ENCODE measurements around the gene ESRP2.
A peak's percentile ranks its signal among the peaks of the same experiment; 100 is the strongest.

ESRP2 gene

DNA sequence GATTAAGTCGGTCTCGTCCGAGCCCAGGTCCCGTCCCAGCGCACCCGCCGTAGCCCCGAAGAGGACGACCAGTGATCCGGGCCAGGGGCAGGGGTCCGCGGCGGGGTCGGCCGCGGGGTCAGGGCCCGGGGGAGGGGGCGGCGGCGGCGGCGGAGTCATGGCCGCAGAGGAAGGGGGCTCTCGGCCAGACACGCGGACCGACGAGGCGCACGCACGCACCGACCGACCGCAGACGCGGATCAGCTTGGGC lies at the start of gene ESRP2:
Gene ESRP2 (minus strand): TSS at position 241 of the 250 bp plus-strand sequence. CDS start 82 bp downstream, at position 159.
- no peak for DNase-seq (ENCODE audit: low read depth)

DNA sequence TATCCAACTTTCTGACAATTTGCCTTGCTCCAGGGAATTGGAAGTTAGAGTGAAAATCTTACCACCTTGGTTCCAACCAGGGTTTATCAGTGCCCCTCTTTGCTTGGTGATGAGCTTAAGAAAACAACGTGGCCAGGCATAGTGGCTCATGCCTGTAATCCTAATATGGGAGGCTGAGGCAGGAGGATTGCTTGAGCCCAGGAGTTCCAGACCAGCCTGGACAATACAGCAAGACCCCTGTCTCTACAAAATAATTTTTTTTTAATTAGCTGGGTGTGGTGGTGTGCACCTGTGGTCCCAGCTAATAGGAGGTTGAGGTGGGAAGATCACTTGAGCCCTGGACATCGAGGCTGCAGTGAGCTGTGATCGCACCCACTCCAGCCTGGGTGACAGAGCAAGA lies 49.8 kb upstream of the ESRP2 start:
- DNase-seq (ENCODE audit: low read depth): no peak

DNA sequence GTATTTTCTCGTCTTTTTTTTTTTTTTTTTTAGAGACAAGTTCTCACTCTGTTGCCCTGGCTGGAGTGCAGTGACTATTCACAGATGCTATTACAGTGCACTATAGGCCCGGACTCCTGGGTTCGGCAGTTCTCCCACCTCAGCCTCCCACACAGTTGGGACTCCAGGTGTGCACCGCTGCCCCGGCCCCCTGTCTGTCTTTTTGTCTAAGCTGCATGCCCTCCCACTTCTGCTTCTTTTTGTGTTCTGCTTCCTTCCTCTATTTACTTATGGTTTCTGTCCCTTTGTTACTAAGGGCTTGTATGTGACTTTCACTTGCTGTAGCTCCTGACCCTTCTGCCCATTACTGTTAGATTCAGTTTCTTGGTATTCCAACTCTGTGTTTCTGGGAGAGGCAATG lies 48.9 kb upstream of the ESRP2 start:
- no peak for DNase-seq (ENCODE audit: low read depth)

DNA sequence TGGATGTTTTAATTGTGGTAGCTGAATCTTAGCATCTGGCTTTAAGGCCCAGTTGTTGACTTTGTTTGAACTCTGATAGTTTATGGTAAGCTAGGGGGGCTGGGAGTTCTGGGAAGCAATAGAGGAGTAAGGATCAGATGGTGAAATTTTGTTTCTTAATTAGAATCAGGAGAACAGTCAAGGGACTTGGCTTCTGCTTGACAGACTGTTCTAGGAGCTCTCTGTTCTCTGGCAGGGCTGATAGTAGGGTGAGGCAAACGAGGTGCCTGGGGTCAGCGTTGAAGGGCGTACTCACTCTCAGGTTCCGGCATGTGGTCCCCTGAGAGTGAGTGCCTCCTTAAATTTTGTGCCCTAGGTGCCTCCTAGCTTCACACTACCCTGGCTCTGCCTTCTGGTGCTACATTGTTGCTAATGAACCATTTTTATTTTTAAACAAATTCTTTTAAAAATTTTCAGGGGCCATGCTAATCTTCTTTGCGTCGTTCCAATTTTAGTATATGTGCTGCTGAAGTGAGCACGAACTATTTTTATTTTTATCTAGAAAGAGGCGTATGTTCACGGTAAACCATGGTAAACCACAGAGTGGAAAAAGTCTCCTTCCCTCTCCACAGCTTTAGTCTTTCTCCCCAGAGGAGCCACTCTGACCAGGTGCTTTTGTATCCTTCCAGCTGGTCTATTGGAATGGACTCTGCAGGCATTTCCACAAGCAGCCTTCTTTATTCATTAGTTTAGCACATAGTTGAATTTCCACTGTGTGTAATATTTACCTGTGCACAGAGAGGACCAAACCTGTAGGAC lies 48.1 kb upstream of the ESRP2 start:
- no peak for DNase-seq (ENCODE audit: low read depth)

DNA sequence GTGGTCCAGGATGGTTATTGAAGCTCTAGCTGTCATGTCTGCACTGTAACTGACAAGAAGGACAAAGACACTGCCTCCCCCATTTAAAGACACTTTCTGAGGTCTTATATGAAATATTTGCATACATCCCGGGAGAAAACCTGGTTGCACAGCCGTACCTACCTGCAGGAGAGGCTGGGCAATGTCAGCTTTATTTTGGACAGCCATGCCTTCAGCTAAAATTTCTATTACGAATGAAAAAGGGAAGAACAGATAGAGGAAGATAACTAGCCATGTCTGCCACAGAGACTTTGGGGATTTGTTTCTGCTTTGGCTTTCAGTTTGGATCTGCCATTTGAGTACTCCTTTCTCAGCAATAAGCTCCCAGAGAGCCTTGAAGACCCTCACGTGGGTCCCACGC lies 47.4 kb upstream of the ESRP2 start:
- DNase-seq (ENCODE audit: low read depth): no peak

DNA sequence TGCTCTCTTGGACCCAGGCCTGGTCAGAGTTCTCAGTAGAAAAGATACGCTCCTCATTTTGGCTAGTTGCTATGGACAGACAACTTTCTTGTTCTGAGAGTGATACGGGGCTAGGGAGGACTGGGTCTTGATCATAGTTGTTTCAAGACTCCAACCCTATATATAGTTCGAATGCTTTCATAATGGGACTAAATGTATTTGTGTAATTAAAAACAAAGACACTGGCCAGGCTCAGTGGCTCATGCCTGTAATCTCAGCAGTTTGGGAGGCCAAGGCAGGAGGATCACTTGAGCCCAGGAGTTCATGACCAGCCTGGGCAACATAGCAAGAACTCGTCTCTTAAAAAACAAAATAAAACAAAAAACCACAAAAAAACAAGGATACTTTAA lies 46.1 kb upstream of the ESRP2 start:
- no peak for DNase-seq (ENCODE audit: low read depth)

DNA sequence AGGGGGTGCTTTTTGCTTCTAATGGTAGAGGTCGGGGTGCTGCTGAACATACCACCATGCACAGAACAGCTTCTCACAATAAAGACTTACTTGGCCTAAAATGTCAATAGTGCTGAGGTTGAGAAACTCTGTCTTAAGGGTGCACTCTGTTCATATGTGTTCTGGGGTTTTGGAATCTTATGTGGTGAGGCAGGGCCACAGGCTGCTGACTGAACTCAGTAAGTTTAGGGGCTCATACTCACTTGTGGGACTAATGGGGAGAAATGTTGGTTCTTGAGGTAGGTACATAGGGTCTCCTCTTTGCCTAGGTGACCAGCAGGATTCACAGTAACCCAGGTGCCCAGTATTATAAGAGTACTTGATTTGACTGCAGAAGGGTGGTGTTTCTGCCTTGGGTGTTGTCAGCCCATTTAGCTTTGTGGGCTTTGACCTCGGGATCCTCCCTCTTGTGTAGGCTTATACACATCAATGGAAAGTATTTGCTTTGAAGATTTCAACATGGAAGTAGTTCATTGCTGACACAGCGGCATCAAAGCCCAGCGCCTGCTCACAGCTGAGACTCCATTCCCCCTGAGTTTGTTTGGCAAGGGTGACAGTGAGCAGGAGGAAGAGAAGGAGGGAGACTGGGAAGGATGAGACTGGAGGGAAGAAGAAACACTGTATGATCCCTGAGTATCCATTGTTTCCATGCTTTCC lies 45.6 kb upstream of the ESRP2 start:
- DNase-seq (ENCODE audit: low read depth): no peak

DNA sequence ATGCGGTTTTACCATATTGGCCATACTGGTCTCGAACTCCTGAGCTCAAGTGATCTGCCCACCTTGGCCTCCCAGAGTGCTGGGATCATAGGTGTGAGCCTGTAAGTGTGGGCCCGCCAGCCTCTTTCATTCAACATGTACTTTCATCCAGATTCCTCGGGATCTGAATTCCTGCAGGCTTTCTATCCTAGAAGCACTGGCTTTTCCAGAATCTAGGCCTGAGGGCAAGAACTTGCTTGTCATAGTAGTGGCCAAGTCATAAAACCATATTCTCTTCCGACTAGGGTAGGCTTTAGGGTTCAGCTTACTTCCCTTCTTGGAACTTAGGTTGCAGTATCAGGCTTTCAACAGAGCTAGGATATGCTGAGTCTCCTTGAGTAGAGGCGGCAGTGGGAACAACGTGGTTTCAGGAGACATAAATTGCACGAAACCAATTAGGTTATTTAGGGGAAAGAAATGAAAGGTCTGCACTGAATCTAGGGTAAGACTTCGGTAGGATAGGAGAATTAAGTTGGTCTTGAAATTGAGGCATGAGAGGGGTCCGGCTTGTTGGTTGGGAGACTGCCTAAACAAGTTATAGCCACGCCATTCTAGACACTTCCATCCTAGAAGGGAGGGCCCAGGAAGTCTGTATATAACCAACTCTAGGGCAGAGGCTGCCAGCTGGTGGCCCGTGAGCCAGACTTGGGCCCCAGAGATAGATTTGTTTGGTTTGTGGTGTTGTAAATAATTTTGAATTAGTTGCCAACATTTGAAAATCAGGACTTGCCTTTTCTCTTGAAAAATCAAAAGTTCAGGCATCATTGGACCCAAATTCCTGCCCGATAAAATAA lies 44.0 kb upstream of the ESRP2 start:
- no peak for DNase-seq (ENCODE audit: low read depth)

DNA sequence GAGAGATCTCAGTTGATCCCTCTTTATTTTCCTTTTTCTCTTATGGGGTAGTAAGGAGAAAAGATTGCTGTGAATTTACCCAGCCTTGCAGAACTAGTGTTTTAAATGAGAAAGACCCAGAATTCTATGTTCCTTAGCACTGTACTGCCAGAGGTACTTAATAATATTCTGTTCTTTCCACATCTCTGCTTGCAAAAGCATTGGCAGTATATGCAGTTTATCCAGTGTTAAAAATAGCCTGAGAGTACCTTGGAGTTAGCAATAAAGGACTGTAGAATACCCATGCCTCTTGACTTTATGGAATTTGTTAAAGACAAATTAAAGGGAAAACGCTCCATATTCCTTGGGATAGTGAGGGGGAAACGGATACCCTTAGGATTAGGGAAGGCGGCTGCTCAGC lies 40.3 kb upstream of the ESRP2 start:
- no peak for DNase-seq (ENCODE audit: low read depth)

DNA sequence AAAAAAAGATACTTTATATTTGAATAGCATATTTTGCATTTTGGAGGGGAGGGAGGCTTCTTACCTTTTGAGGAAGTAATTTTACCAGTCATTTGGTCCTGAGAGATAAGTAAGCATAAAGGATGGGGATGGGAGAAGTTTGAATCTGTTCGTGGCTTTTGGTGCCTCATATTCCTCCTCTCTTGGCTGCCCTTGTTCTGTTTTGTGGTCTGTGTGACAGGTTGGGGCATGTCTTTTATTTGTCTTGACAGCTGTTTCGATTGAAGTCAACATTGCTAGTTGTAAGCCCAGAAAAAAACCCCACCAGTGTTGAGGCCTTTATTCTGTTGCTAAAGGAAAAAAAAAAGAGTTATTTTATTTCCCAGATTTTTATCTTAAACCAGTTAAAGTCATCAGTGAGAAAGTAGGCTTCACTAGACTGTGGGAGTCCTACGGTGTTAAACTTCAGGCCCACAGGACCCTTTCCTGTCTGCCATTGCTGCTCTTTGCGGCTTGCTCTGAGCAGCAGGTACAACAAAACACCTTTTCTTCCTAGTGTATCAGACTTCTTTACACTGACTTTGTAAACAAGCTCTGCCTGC lies 39.8 kb upstream of the ESRP2 start:
- DNase-seq (ENCODE audit: low read depth): no peak

DNA sequence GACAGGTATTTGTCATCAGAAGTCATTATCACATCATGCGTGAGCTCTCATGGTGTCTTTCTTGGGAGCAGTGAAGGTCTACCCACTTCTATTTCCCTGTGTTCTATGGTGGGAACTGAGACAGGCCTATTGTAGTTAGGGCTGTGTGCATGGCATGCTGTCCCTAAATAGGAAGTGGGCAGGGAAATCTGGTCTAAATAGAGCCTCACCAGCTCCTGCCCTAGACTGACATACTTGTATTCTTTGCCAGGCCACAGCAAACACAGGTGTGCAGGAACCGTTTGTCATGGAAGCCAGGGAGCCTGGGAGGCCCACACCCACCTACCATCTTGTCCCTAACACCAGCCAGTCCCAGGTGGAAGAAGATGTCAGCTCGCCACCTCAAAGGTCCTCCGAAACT lies 38.5 kb upstream of the ESRP2 start:
- DNase-seq (ENCODE audit: low read depth): no peak

DNA sequence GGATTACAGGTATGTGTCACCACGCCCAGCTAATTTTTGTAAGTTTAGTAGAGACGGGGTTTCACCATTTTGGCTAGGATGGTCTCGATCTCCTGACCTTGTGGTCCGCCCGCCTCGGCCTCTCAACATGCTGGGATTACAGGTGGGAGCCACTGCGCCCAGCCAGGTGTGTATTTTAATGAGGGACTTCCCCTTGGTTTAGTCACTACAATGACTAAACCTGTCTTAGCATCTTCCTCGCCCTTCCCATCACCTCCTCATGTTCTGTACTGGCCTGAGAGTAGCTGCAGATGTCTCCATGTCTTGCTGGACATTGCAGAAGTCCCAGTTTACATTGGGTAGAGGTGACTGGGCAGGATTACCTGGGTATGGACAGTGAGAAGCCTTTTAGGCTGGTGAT lies 38.0 kb upstream of the ESRP2 start:
- no peak for DNase-seq (ENCODE audit: low read depth)

DNA sequence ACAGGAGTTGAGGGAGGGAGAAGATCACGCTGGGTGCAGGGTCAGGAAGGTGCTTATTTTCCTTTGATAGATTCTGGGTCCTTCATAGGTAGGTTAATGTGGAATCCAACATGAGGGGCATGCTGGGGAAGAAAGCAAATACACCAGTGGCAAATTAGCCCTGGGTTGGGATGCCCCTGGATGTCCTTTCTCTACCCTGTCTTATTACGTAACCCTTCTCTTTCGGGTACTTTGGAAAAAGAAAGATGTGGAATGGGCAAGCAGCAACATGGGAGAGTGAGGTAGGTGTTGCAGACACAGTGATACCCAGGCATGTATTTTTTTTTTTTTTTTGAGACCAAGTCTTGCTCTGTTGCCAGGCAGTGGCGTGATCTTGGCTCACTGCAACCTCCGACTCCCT lies 37.5 kb upstream of the ESRP2 start:
- DNase-seq (ENCODE audit: low read depth): no peak

DNA sequence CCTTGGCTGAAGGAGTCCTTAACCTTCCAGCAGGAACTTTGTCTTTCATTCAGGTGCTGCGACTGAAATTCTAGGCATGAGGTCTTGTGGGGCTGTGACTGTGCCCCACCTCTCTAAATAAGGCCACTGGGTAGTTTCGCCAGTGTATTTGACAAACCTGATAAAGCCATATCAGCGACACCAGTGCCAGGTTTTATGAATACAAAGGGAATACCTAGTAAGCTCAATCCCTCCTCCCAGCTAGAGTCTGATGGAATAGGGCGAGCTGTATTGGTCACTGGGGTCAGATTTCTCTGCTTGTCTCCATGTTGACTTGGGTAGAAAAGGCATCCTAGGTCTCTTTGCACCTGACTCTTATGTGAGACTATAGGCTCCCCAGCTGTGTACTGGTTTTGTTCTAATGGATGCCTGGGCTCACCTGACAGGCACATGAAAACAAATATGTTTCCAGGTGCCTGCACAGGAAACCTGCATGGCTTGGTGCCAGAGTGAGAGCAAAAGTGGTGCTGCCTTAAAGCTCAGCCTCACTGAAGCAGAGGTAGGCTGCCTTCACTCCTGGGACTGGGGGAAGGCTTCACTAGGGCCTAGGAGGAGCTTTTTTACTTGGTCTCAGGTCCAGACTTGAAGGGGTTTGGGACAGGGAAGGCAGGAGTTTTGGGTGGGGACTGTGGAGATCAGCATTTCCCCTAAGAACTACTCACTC lies 36.7 kb upstream of the ESRP2 start:
- no peak for DNase-seq (ENCODE audit: low read depth)

DNA sequence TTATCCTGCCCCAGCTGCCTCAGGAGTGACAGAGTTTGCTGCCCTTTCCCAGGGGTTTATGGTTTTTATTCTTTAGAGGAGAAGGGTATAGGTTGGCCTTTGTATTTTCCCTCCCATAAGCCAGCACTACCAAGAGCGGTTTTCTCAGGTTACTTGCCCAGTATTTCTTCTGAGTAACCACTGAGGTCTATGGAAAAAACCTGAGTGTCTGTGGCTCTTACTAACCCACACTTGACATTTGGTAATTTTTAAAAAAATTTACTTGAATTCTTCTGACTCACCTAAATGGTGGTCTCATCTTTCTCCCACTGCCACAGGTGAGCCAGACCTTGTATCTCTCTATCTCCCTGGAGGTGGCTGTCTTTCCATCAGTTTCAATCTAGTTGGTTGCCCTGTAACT lies 34.4 kb upstream of the ESRP2 start:
- DNase-seq (ENCODE audit: low read depth): no peak

DNA sequence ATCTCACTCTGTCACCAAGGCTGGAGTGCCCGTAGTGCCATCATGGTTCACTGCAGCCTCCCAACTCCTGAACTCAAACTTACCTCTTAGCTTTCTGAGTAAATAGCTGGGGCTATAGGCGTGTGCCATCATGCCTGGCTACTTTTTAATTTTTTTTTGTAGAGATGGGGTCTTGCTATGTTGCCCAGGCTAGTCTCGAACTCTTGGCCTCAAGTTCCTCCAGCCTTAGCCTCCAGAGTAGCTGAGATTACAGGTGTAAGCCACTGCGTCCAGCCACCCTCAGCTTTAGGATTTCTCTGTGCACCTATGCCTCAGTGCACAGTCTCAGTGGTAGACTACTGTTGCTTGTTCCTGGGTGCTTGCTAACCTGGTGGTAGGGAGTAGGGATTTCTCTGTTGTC lies 33.9 kb upstream of the ESRP2 start:
- no peak for DNase-seq (ENCODE audit: low read depth)

DNA sequence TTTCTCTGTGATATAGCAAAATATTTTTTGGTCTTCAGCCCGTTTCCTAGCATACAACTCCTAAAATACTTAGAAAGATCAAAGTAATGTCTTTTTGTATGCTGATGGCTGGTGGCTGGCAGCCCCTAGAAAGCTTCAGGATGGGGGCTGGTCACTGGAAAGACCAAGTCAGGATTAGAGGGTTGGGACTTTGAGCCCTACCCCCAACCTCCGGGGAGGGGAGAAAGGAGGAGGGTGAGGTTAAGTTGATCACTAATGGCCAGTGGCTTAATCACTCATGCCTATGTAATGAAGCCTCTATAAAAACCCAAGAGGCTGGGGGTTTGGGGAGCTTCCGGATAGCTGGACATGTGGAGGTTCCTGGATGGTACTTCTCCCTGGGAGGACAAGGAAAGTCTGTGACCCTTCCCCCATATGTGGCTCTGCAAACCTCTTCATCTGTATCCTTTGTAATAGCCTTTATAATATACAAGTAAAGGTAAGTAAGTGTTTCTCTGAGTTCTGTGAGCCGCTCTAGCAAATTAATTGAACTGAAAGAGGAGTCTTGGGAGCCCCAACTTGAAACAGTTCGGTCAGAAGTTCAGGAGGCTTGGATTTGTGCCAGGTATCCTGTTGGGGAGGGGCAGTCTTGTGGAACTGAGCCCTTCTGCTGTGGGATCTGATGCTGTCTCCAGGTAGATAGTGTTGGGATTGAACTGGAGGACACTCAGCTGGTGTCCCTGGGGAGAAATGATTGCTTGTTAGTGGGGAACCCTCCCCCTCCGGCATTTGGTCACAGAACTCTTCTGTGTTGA lies 31.9 kb upstream of the ESRP2 start:
- DNase-seq (ENCODE audit: low read depth): no peak

DNA sequence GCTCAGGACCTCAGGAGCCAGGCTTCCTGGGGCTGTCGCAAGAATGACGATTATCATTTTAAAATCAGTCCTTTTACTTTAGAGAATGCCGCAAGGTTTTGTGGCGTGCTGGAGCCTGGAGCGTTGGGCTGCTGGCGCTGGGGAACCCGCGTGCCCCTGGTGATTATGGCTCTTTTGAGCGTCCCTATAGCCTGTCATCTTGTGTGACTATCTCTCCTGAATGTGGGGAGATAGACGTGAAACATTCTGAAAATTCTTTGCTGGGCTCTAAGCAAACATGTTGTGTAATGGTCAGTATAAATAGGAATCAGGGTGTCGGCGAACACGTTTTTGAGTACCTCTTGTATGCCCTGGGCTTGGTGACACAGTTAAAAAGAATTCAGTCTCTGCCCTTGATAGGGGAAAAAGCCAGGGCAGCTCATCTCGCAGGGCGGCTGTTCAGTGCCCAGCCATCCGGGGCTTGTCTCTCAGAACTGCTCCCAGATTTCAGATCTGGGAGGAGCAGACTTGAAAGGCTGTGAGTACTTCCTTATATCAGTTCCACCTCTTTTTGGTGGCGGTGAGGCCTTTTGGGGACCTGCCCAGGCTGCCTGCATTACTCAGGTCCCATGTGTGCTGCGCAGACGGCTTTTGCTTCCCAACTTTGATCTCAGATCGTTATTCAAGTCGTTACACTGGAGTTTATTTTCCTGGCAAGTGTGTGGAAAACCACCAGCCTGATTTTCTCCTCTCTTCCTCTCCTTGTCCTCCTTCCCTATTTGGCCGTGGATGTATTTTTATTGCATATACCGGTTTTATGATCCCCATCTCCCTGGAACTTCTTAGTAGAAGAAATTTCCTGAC lies 29.4 kb upstream of the ESRP2 start:
- no peak for DNase-seq (ENCODE audit: low read depth)

DNA sequence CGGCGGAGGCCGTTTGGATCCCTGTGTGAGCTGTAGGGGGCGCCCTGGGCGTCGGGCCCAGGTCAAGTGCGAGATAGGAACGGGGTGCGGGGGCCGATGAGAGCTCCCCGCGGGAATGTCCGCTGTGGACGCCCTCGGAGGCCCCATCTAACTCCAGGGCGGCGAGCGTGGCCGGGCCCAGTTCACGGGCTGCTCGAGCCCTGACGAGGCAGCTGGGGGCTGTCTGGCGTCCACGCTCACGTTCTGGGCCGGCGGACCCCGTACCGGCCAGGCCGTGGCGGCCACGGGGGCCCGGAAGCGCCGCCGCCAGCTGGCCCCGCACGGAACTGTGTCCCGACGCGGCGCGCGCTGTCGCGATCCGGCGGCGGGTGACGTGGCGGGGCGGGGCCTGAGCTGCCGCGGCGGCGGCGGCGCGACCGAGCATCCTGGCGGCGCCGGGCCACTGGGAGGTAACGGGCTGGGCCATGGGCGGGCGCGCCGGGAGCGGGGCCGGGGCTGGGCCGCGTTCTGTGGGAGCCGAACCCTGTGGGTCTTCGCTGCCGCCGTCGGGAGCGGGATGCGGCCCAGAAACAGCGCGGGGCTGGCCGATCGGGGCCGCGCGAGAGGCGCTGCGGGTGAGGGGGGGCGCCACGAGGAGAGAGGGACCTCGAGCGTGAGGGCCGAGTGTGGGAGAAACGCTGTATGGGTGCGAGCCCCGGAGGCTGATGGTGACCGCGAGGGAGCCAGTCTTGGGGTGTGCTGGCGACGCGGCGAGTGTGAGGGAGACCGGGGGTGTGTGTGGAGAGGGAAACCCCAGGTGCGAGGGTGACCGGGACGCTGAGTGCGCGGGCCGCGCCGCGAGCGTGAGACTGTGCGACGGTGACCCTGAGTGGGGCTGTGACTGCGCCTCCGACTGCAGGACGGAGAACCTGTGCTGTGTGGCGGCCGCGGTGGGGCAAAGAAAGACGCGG lies 28.5 kb upstream of the ESRP2 start, which contains the start of gene SLC7A6:
Gene SLC7A6 (plus strand): TSS at position 399 of the 950 bp plus-strand sequence. CDS start 10,201 bp downstream, outside the sequence.
- peak; percentile 75 for DNase-seq (ENCODE audit: low read depth)

Data from stimulated activated CD8-positive, alpha-beta memory T cell treated with anti-CD3 and anti-CD28 coated beads, Interleukin-4, amount 100 ng/mL, for 24 hours (primary cell).